H9 (cell line): ENCODE measurements around the gene TIAM2. TPM values are rescaled to one million over a fixed set of nuclear protein-coding genes. Genes with fewer than 3 reads are reported as not detected.

Source experiments
- DNase-seq: peaks from one replicate; pipeline ENCODE4 v3.0.0-alpha.2; 2017
- H2AFZ ChIP-seq: one replicate; pipeline ENCODE4 v1.6.1; 2013; ENCODE audit warnings: mild to moderate bottlenecking, low read length, control low read depth, moderate library complexity
- H2AK5ac ChIP-seq: 2 replicates; pipeline ENCODE4 v1.6.1; 2013; ENCODE audit warnings: low read length, control low read depth, mixed read lengths; ENCODE audit not compliant: insufficient read length
- H2BK120ac ChIP-seq: one replicate; pipeline ENCODE4 v1.6.1; 2013; ENCODE audit warnings: low read depth, mild to moderate bottlenecking, low read length, control low read depth, inconsistent platforms; ENCODE audit not compliant: poor library complexity, severe bottlenecking
- H2BK12ac ChIP-seq: 2 replicates; pipeline ENCODE4 v1.6.1; 2013; ENCODE audit warnings: low read length, control low read depth, mixed read lengths, low read depth; ENCODE audit not compliant: insufficient read length
- H2BK15ac ChIP-seq: 2 replicates; pipeline ENCODE4 v1.6.1; 2013; ENCODE audit warnings: low read depth, low read length, control low read depth
- H2BK20ac ChIP-seq: one replicate; pipeline ENCODE4 v1.6.1; 2013; ENCODE audit warnings: low read depth, mild to moderate bottlenecking, low read length, control low read depth, inconsistent platforms; ENCODE audit not compliant: poor library complexity, severe bottlenecking
- H2BK5ac ChIP-seq: 2 replicates; pipeline ENCODE4 v1.6.1; 2013; ENCODE audit warnings: low read length, control low read depth, mixed read lengths; ENCODE audit not compliant: insufficient read length
- H3K14ac ChIP-seq: 2 replicates; pipeline ENCODE4 v1.6.1; 2013; ENCODE audit warnings: low read length, control low read depth; ENCODE audit not compliant: insufficient read depth
- H3K18ac ChIP-seq: 2 replicates; pipeline ENCODE4 v1.6.1; 2013; ENCODE audit warnings: low read depth, mild to moderate bottlenecking, mixed read lengths, low read length, control low read depth; ENCODE audit not compliant: insufficient read length
- H3K23ac ChIP-seq: 2 replicates; pipeline ENCODE4 v1.6.1; 2013; ENCODE audit warnings: low read length, control low read depth, mixed read lengths, low read depth; ENCODE audit not compliant: insufficient read length
- H3K23me2 ChIP-seq: 2 replicates; pipeline ENCODE4 v1.6.1; 2013; ENCODE audit warnings: low read depth, mild to moderate bottlenecking, mixed read lengths, low read length, control low read depth; ENCODE audit not compliant: insufficient read length, poor library complexity, severe bottlenecking
- H3K27ac ChIP-seq: 2 replicates; pipeline ENCODE4 v1.5.1; 2013; ENCODE audit warnings: low read length, control low read depth, mixed read lengths, low read depth; ENCODE audit not compliant: insufficient read length
- H3K27me3 ChIP-seq: 2 replicates; pipeline ENCODE4 v1.6.1; 2013; ENCODE audit warnings: low read length, control low read depth, inconsistent platforms; ENCODE audit not compliant: insufficient read depth
- H3K4ac ChIP-seq: 2 replicates; pipeline ENCODE4 v1.6.1; 2013; ENCODE audit warnings: low read depth, mild to moderate bottlenecking, control low read depth, inconsistent platforms, low read length, moderate library complexity
- H3K4me1 ChIP-seq: 2 replicates; pipeline ENCODE4 v1.6.1; 2013; ENCODE audit warnings: low read length, control low read depth, inconsistent platforms; ENCODE audit not compliant: insufficient read depth
- H3K4me2 ChIP-seq: 2 replicates; pipeline ENCODE4 v1.6.1; 2013; ENCODE audit warnings: low read length, control low read depth, mixed read lengths; ENCODE audit not compliant: insufficient read length, insufficient read depth
- H3K56ac ChIP-seq: 2 replicates; pipeline ENCODE4 v1.6.1; 2013; ENCODE audit warnings: low read depth, mild to moderate bottlenecking, mixed read lengths, low read length, control low read depth; ENCODE audit not compliant: insufficient read length
- H3K79me1 ChIP-seq: 2 replicates; pipeline ENCODE4 v1.6.1; 2013; ENCODE audit warnings: low read depth, mild to moderate bottlenecking, moderate library complexity, low read length, control low read depth, inconsistent platforms; ENCODE audit not compliant: insufficient read depth, poor library complexity, severe bottlenecking
- H3K79me2 ChIP-seq: 2 replicates; pipeline ENCODE4 v1.6.1; 2013; ENCODE audit warnings: low read length, control low read depth, inconsistent platforms; ENCODE audit not compliant: insufficient read depth
- H3K9ac ChIP-seq: 2 replicates; pipeline ENCODE4 v1.6.1; 2013; ENCODE audit warnings: low read length, control low read depth, mixed read lengths; ENCODE audit not compliant: insufficient read length; ENCODE audit errors: extremely low read depth
- H3K9me3 ChIP-seq: one replicate; pipeline ENCODE4 v1.6.1; 2013; ENCODE audit warnings: low read depth, low read length, inconsistent platforms; ENCODE audit not compliant: control insufficient read depth
- H3T11ph ChIP-seq: one replicate; pipeline ENCODE4 v1.6.1; 2013; ENCODE audit warnings: mild to moderate bottlenecking, low read length, control low read depth, inconsistent platforms
- H4K20me1 ChIP-seq: one replicate; pipeline ENCODE4 v1.6.1; 2013; ENCODE audit not compliant: control insufficient read depth, insufficient read length, insufficient read depth
- H4K5ac ChIP-seq: 2 replicates; pipeline ENCODE4 v1.6.1; 2013; ENCODE audit warnings: low read depth, mild to moderate bottlenecking, mixed read lengths, low read length, control low read depth; ENCODE audit not compliant: insufficient read length
- H4K8ac ChIP-seq: replicated peaks from 2 replicates; pipeline ENCODE4 v1.6.1; 2013; ENCODE audit warnings: low read length, control low read depth, mixed read lengths, low read depth; ENCODE audit not compliant: insufficient read length
- H4K91ac ChIP-seq: 2 replicates; pipeline ENCODE4 v1.6.1; 2013; ENCODE audit warnings: low read depth, mild to moderate bottlenecking, moderate library complexity, mixed read lengths, low read length, control low read depth; ENCODE audit not compliant: insufficient read length
- H3K27ac Mint-ChIP-seq, 3 experiments: 2 replicates in 2 of 3; 3 replicates in 1 of 3; pipeline ENCODE4 v1.8.0; 2020 to 2021; ENCODE audit warnings: mixed read lengths in 3 of 3, mild to moderate bottlenecking in 1 of 3, moderate library complexity in 1 of 3
- H3K27me3 Mint-ChIP-seq: 2 replicates; pipeline ENCODE4 v1.8.0; 2021; ENCODE audit warnings: low read depth, mild to moderate bottlenecking, moderate library complexity, mixed read lengths
- H3K36me3 Mint-ChIP-seq, 3 experiments: 2 replicates in 2 of 3; 3 replicates in 1 of 3; pipeline ENCODE4 v1.8.0; 2020 to 2021; ENCODE audit warnings: low read depth in 3 of 3, mixed read lengths in 3 of 3; ENCODE audit not compliant: insufficient read depth in 1 of 3
- H3K4me1 Mint-ChIP-seq, 2 experiments: 2 replicates each; pipeline ENCODE4 v1.8.0; 2020; ENCODE audit warnings: mixed read lengths in 2 of 2
- H3K4me3 Mint-ChIP-seq, 2 experiments: 2 replicates in 1 of 2; 3 replicates in 1 of 2; pipeline ENCODE4 v1.8.0; 2020 to 2021; ENCODE audit warnings: mild to moderate bottlenecking in 2 of 2, mixed read lengths in 2 of 2, moderate library complexity in 1 of 2
- H3K9me3 Mint-ChIP-seq, 2 experiments: 2 replicates in 1 of 2; 3 replicates in 1 of 2; pipeline ENCODE4 v1.8.0; 2020; ENCODE audit warnings: mild to moderate bottlenecking in 2 of 2, mixed read lengths in 2 of 2, moderate library complexity in 1 of 2
- WGBS: extraction: QIAGEN DNeasy Blood & Tissue Kit; methylation state at CpG from one replicate; pipeline ENCODE4 v1.1.7; 2013; ENCODE audit warnings: missing lambda C conversion rate, low lambda C conversion rate, mixed read lengths; ENCODE audit not compliant: insufficient read length; ENCODE audit errors: extremely low coverage; 5-methylcytosine and 5-hydroxymethylcytosine counted together
- total RNA-seq: library from RNA; stranded (reverse); gene quantifications from 2 replicates; pipeline ENCODE4 v1.2.1, GENCODE V29; 2021
- TF ChIP-seq, protein P1 (sequence below): fragments of 200-600 bp; sonication (generic); conservative IDR thresholded peaks from 3 replicates; pipeline ENCODE4 v1.8.0; 2021; ENCODE audit warnings: antibody characterized with exemption, mild to moderate bottlenecking

TIAM2 gene
- total RNA-seq, 1 experiment from 2014 or later, result 6.3 TPM

- Histone ChIP-seq H3K27me3 (no peaks in the 10 kb centered on the region), H3K23me2 (no peaks in the 10 kb centered on the region), H3K18ac (no peak overlapping the region), H2BK15ac (no peak overlapping the region), H2BK5ac (no peak overlapping the region), H4K5ac (no peak overlapping the region), H3K79me2 (no peaks in the 10 kb centered on the region), H2BK20ac (no peak overlapping the region), H2BK12ac (no peak overlapping the region), H3K4ac (no peak overlapping the region), H3K27ac (no peak overlapping the region), H3K4me1 (0 out of 2 replicates have a peak, but pooled peaks cover 2% of the 10 kb centered on the region), H4K20me1 (no peaks in the 10 kb centered on the region), H2BK120ac (no peak overlapping the region), H4K8ac (no peak overlapping the region), H3K79me1 (no peaks in the 10 kb centered on the region), H3K4me2 (no peak overlapping the region), H4K91ac (no peak overlapping the region), H3K14ac (no peak overlapping the region), H3T11ph (no peak overlapping the region), H2AK5ac (no peak overlapping the region), H3K9me3 (no peaks in the 10 kb centered on the region), H3K23ac (no peak overlapping the region), H2AFZ (no peak overlapping the region), H3K9ac (no peak overlapping the region), H3K56ac (no peak overlapping the region)
- Mint-ChIP-seq H3K4me3 (no peak overlapping the region), H3K4me1 (peaks cover 22 to 26% of the 10 kb centered on the region in 2 experiments), H3K9me3 (no peaks in the 10 kb centered on the region), H3K36me3 (peaks cover 16 to 72% (median 58%) of the 10 kb centered on the region in 3 experiments; a peak in 6 of 7 replicates), H3K27ac (peak overlapping the region; percentile 26 to 87 (median 31); a peak in 4 of 7 replicates), H3K27me3 (no peaks in the 10 kb centered on the region)
- TF ChIP-seq, protein P1, sequence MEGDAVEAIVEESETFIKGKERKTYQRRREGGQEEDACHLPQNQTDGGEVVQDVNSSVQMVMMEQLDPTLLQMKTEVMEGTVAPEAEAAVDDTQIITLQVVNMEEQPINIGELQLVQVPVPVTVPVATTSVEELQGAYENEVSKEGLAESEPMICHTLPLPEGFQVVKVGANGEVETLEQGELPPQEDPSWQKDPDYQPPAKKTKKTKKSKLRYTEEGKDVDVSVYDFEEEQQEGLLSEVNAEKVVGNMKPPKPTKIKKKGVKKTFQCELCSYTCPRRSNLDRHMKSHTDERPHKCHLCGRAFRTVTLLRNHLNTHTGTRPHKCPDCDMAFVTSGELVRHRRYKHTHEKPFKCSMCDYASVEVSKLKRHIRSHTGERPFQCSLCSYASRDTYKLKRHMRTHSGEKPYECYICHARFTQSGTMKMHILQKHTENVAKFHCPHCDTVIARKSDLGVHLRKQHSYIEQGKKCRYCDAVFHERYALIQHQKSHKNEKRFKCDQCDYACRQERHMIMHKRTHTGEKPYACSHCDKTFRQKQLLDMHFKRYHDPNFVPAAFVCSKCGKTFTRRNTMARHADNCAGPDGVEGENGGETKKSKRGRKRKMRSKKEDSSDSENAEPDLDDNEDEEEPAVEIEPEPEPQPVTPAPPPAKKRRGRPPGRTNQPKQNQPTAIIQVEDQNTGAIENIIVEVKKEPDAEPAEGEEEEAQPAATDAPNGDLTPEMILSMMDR, result no peak
- no peak for DNase-seq
- WGBS, result no CpG with 5 or more reads among the region's 10 CpGs
Observed at GRCh38 chr6:155254139-155254538, 259.0 kb downstream of the TIAM2 start.
